ENCODE results near the gene KRTAP1-1.

- TF ChIP-seq POLR2A (IDR thresholded peaks at IDR 0.05) (no peak), EP300 (IDR thresholded peaks at IDR 0.05) (no peak)
These were observed 35.5 kb upstream of the KRTAP1-1 start for GRCh38 chr17:41076788-41077187.
